SK-N-MC (cell line): ENCODE results near the gene C1QTNF1.
A peak's percentile ranks its signal among the peaks of the same experiment; 100 is the strongest.

Experiments
- DNase-seq: peaks from one replicate; pipeline ENCODE4 v3.0.0-alpha.2; 2011; ENCODE audit warnings: low read depth, low spot score
- H3K27ac ChIP-seq: fragments of 200-600 bp; sonication (generic); 2 replicates; pipeline ENCODE4 v1.5.1; 2016; ENCODE audit warnings: mixed run types
- H3K36me3 ChIP-seq: fragments of 200-600 bp; sonication (generic); 2 replicates; pipeline ENCODE4 v1.6.1; 2017; ENCODE audit warnings: antibody characterized with exemption, low read length, mixed read lengths; ENCODE audit not compliant: insufficient read depth
- H3K4me3 ChIP-seq: fragments of 200-600 bp; sonication (generic); 2 replicates; pipeline ENCODE4 v1.5.1; 2016
- H3K9ac ChIP-seq: fragments of 200-600 bp; sonication (generic); 2 replicates; pipeline ENCODE4 v1.8.0; 2017; ENCODE audit warnings: mixed run types, mixed read lengths; ENCODE audit not compliant: insufficient read length
- H3K9me3 ChIP-seq: fragments of 200-600 bp; sonication (generic); 2 replicates; pipeline ENCODE4 v1.6.1; 2017; ENCODE audit warnings: low read depth, mild to moderate bottlenecking, antibody characterized with exemption, low read length, moderate library complexity, mixed read lengths
- EZH2 ChIP-seq: fragments of 200-600 bp; sonication (generic); IDR thresholded peaks from one replicate; pipeline ENCODE4 v1.6.1; 2017; ENCODE audit warnings: antibody characterized with exemption
- FOXP2 ChIP-seq: optimal IDR thresholded peaks from 2 replicates; pipeline ENCODE3; 2011; ENCODE audit warnings: mild to moderate bottlenecking, moderate library complexity; ENCODE audit not compliant: insufficient read depth; ENCODE audit errors: extremely low read length, control extremely low read depth
- POLR2AphosphoS5 ChIP-seq: IDR thresholded peaks from 2 replicates; pipeline ENCODE4 v1.6.1; 2012; ENCODE audit warnings: mild to moderate bottlenecking, low read depth, low read length, borderline replicate concordance

The C1QTNF1 gene

GRCh38 chr17:78980624-78980972, 43.4 kb upstream of the C1QTNF1 start:
- peak overlapping the region; percentile 79 for H3K9ac ChIP-seq
- no peak for TF ChIP-seq EZH2
- TF ChIP-seq POLR2AphosphoS5: no peak
- no peak for TF ChIP-seq FOXP2
- H3K9me3 ChIP-seq: no peaks in the 10 kb centered on the region

DNA sequence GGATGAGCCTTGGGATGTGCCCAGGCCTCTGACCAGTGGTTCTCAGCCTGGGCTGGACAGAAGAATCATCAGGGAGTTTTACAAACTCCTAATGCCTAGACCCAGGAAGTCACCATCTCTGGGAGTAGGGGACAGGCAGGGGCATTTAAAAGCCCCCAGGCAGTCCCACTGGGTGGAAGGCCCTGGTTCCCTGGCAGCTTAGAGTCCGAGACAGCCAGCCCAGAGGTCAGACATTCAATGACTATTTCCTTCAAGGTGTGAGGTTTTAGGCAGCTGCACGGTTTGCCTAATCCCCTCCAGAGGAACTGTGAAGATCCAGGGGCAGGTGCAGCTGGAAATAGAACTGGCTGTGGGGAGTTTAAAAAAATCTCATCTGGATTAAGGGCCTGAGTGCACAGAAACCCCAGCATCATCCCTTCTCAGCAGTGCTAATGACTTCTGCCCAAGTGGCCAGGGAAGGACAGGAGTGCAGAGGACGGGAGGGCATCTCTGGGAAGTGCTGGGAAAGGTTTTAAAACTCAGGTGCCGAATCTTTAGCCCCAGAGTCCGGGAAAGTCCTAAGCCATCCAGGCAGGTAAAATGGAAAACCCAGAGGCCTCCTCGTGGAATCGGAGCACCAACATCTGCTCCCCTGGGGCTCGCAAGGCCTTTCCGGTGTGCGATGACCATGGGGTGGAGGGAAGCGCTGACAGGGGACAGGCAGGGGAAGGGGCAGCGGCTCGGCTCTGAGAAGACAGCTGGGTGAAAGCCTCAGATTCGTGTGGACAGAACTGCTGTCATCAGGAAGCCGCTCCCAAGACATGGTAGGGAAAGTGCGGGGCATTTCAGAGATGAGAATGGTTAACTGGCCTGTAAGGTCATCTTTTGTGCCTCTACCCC, 42.7 kb upstream of the C1QTNF1 start:
- no peak overlapping the region for H3K4me3 ChIP-seq
- no peaks in the 10 kb centered on the region for H3K9me3 ChIP-seq
- H3K36me3 ChIP-seq: peaks cover 18% of the 10 kb centered on the region; the same call in 1 of the 2 replicates
- no peak for DNase-seq
- no peak overlapping the region for H3K27ac ChIP-seq
- TF ChIP-seq EZH2 (no peak), FOXP2 (no peak), POLR2AphosphoS5 (no peak)
- H3K9ac ChIP-seq: no peak overlapping the region

More at GRCh38 chr17:78980624-78980972, 43.4 kb upstream of the C1QTNF1 start:
- Histone ChIP-seq H3K36me3 (peaks cover 19% of the 10 kb centered on the region; the same call in 1 of the 2 replicates), H3K27ac (no peak overlapping the region), H3K4me3 (no peak overlapping the region)
- DNase-seq: no peak

- Histone ChIP-seq H3K27ac (0 out of 2 replicates have a peak overlapping the region, but pooled peaks have one; percentile 26), H3K4me3 (no peak overlapping the region), H3K9ac (no peak overlapping the region), H3K36me3 (peaks cover 3% of the 10 kb centered on the region; the same call in 1 of the 2 replicates), H3K9me3 (no peaks in the 10 kb centered on the region)
- no peak for DNase-seq
- no peak for TF ChIP-seq POLR2AphosphoS5
- no peak for TF ChIP-seq EZH2
- TF ChIP-seq FOXP2: no peak
Measured at GRCh38 chr17:78985395-78985794, 38.6 kb upstream of the C1QTNF1 start.

GRCh38 chr17:78986048-78986648, 37.8 kb upstream of the C1QTNF1 start:
- Histone ChIP-seq H3K4me3 (peak overlapping the region; percentile 1; the same call in 1 of the 2 replicates), H3K27ac (peak overlapping the region; percentile 85)
- TF ChIP-seq EZH2 (no peak), FOXP2 (no peak), POLR2AphosphoS5 (no peak)

DNA sequence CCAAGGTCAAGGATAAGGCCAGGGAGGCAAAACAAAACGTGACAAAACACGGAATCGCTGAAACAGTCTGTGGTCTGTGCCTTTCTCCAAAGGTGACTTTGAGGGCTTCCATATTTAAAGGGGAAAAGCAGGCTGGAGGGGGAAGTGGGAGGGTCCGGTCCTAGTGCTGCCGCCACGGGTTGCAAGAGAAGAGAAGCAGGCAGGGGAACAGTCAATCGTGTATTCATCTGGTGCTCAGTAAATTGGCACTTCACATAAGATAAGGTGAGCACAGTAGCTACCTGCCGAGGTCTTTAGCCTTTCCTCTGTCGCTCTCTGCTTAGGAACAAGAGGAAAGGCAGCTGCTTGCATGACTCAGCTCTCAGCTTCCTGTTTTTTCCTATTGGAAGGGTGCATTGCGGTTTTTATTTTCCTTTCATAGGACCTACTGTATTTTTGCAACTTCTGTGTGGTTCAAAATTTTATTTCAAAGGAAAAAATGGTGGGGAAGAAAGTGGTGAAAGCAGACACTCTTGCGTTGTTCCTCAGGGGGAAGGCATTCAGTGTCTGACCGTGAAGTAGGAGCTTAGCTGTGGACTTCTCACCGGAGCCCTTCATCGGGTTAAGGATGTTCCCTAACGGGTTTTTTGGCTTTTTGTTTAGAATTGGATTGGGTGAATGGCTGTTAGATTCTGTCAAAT, 37.2 kb upstream of the C1QTNF1 start:
- no peaks in the 10 kb centered on the region for H3K9me3 ChIP-seq
- peaks cover 5% of the 10 kb centered on the region; the same call in 1 of the 2 replicates for H3K36me3 ChIP-seq
- peak overlapping the region; percentile 28 for H3K9ac ChIP-seq
- H3K4me3 ChIP-seq: peak overlapping the region; percentile 1; the same call in 1 of the 2 replicates
- no peak for DNase-seq
- TF ChIP-seq EZH2 (no peak), FOXP2 (no peak), POLR2AphosphoS5 (no peak)
- peak overlapping the region; percentile 85 for H3K27ac ChIP-seq

More at GRCh38 chr17:78986048-78986648, 37.8 kb upstream of the C1QTNF1 start:
- Histone ChIP-seq H3K9ac (no peak overlapping the region), H3K36me3 (peaks cover 5% of the 10 kb centered on the region; the same call in 1 of the 2 replicates), H3K9me3 (no peaks in the 10 kb centered on the region)
- no peak for DNase-seq

DNA sequence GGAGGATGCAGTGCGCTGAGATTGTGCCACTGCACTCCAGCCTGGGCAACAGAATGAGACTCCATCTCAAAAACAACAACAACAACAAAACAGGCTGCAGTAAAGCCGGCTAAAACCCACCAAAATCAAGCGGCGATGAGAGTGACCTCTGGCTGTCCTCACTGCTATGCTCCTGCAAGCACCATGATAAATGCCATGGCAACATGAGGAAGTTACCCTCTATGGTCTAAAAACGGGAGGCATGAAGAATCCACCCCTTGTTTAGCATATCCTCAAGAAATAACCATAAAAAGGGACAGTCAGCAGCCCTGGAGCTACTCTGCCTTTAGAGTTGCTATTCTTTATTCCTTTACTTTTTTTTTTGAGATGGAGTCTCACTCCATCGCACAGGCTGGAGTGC, 35.8 kb upstream of the C1QTNF1 start:
- Histone ChIP-seq H3K9me3 (no peaks in the 10 kb centered on the region), H3K27ac (no peak overlapping the region), H3K9ac (no peak overlapping the region), H3K36me3 (peaks cover 14% of the 10 kb centered on the region; the same call in 1 of the 2 replicates), H3K4me3 (no peak overlapping the region)
- DNase-seq: no peak
- no peak for TF ChIP-seq FOXP2
- no peak for TF ChIP-seq EZH2
- no peak for TF ChIP-seq POLR2AphosphoS5

- Histone ChIP-seq H3K4me3 (no peak overlapping the region), H3K9me3 (no peaks in the 10 kb centered on the region), H3K27ac (no peak overlapping the region), H3K36me3 (peaks cover 15% of the 10 kb centered on the region; the same call in 1 of the 2 replicates), H3K9ac (no peak overlapping the region)
- TF ChIP-seq EZH2: no peak
- TF ChIP-seq POLR2AphosphoS5: no peak
- no peak for TF ChIP-seq FOXP2
- no peak for DNase-seq
Measured at GRCh38 chr17:78990349-78991016, 33.5 kb upstream of the C1QTNF1 start.
